GM12878 (cell line): ENCODE results near the gene SELPLG.

Source experiments
- CEBPB ChIP-seq, 2 experiments: fragments of 150-350 bp in 1 of 2; IDR thresholded peaks; 2 replicates each; pipeline ENCODE4 v1.6.1; 2012 to 2014; ENCODE audit warnings: low read depth in 2 of 2, low read length in 2 of 2, borderline replicate concordance in 1 of 2, inconsistent platforms in 1 of 2
- CTCF ChIP-seq, 3 experiments: IDR thresholded peaks in 2 of 3; conservative IDR thresholded peaks in 1 of 3; 2 replicates each; pipeline ENCODE4 v1.5.1; 2011; ENCODE audit warnings: low read depth in 3 of 3, low read length in 3 of 3, mild to moderate bottlenecking in 3 of 3, control low read depth in 2 of 3, moderate library complexity in 2 of 3, inconsistent platforms in 1 of 3, mixed read lengths in 1 of 3; ENCODE audit not compliant: control insufficient read depth in 2 of 3, insufficient read depth in 1 of 3; ENCODE audit errors: extremely low read depth in 1 of 3
- ELK1 ChIP-seq: IDR thresholded peaks from 2 replicates; pipeline ENCODE4 v1.6.1; 2012; ENCODE audit warnings: low read depth, low read length, improper control_type of control experiment
- ESRRA ChIP-seq: IDR thresholded peaks from 2 replicates; pipeline ENCODE4 v1.6.1; 2012; ENCODE audit warnings: mild to moderate bottlenecking, low read length, improper control_type of control experiment
- EZH2 ChIP-seq: IDR thresholded peaks from 2 replicates; pipeline ENCODE4 v1.6.1; 2012; ENCODE audit warnings: low read depth, mild to moderate bottlenecking, control low read depth, inconsistent platforms, low read length, borderline replicate concordance; ENCODE audit not compliant: control insufficient read depth
- HDAC2 ChIP-seq: fragments of 200-600 bp; sonication (generic); IDR thresholded peaks from 2 replicates; pipeline ENCODE4 v1.6.1; 2017
- MAX ChIP-seq: IDR thresholded peaks from 2 replicates; pipeline ENCODE4 v1.6.1; 2012; ENCODE audit warnings: low read depth, low read length, improper control_type of control experiment
- NFYB ChIP-seq: IDR thresholded peaks from 2 replicates; pipeline ENCODE4 v1.6.1; 2011; ENCODE audit warnings: low read depth, mild to moderate bottlenecking, low read length, improper control_type of control experiment, moderate library complexity; ENCODE audit not compliant: insufficient read depth
- PML ChIP-seq: IDR thresholded peaks from 2 replicates; pipeline ENCODE4 v1.6.1; 2012; ENCODE audit warnings: low read length, inconsistent platforms
- POLR2A ChIP-seq: IDR thresholded peaks from 2 replicates; pipeline ENCODE4 v1.6.1; 2011; ENCODE audit warnings: low read depth, mild to moderate bottlenecking, low read length
- RCOR1 ChIP-seq: conservative IDR thresholded peaks from 2 replicates; pipeline ENCODE4 v1.6.1; 2012; ENCODE audit warnings: low read depth, low read length, improper control_type of control experiment
- SP1 ChIP-seq: IDR thresholded peaks from one replicate; pipeline ENCODE4 v1.6.1; 2011; ENCODE audit warnings: low read depth, low read length
- USF2 ChIP-seq: IDR thresholded peaks from 2 replicates; pipeline ENCODE4 v1.6.1; 2011; ENCODE audit warnings: low read depth, low read length, improper control_type of control experiment, borderline replicate concordance
- TF ChIP-seq, protein P1 (sequence below): IDR thresholded peaks from 2 replicates; pipeline ENCODE4 v1.6.1; 2011; ENCODE audit warnings: borderline replicate concordance, low read depth, mild to moderate bottlenecking, moderate library complexity, low read length; ENCODE audit not compliant: insufficient read depth, poor library complexity, severe bottlenecking

- TF ChIP-seq ESRRA (no peak), CTCF (IDR thresholded peaks at IDR 0.05 in 2 of 3, conservative IDR thresholded peaks at IDR 0.05 in 1 of 3; ENCODE audit: control insufficient read depth in 2 of 3, extremely low read depth in 1 of 3, insufficient read depth in 1 of 3, low read depth in 3 of 3, low read length in 3 of 3) (no peak), RCOR1 (no peak), MAX (no peak), EZH2 (no peak), USF2 (no peak), NFYB (no peak), PML (no peak), CEBPB (IDR thresholded peaks at IDR 0.05; ENCODE audit: borderline replicate concordance in 1 of 2, low read depth in 2 of 2, low read length in 2 of 2) (no peak), HDAC2 (no peak), POLR2A (no peak), ELK1 (no peak), SP1 (no peak)
- TF ChIP-seq, protein P1, sequence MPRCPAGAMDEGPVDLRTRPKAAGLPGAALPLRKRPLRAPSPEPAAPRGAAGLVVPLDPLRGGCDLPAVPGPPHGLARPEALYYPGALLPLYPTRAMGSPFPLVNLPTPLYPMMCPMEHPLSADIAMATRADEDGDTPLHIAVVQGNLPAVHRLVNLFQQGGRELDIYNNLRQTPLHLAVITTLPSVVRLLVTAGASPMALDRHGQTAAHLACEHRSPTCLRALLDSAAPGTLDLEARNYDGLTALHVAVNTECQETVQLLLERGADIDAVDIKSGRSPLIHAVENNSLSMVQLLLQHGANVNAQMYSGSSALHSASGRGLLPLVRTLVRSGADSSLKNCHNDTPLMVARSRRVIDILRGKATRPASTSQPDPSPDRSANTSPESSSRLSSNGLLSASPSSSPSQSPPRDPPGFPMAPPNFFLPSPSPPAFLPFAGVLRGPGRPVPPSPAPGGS = no peak
Measured at GRCh38 chr12:108597559-108598471, 35.9 kb downstream of the SELPLG start, which contains the start of gene TMEM119.
